HepG2 (cell line): ENCODE results near the gene NRSN2. TPM values are rescaled to one million over a fixed set of nuclear protein-coding genes. Genes with fewer than 3 reads are reported as not detected.
"Not testable (repeated sequence)": the region's sequence is repeated elsewhere in the genome, so short reads cannot be mapped to it uniquely, and the experiment has no call there.

ENCODE experiments used
- ATAC-seq: fragments of 200-7000 bp; cut with Tn5 transposase; 3 replicates; pipeline ENCODE4 v1.9.1; 2020; ENCODE audit warnings: mild to moderate bottlenecking, moderate library complexity
- BruUV-seq: library from RNA; stranded (reverse); fragments of 400-500 nt; replicated peaks from 2 replicates; lab custom pipeline; 2021; lab: Mats Ljungman, UMichigan
- CTCF ChIA-PET: fragments of 300-600 bp; formaldehyde crosslinking; extraction: SDS; loops from one replicate; lab custom pipeline; 2021; ENCODE audit warnings: low total read pairs, inconsistent platforms, low intra/inter-chr PET ratio; lab: Yijun Ruan, JAX
- POLR2A ChIA-PET: fragments of 350-600 bp; sonication (Branson Sonifier 250); formaldehyde crosslinking; loops from one replicate; lab custom pipeline; 2020; ENCODE audit warnings: antibody characterized with exemption, inconsistent platforms; lab: Yijun Ruan, JAX
- DNase-seq: peaks from one replicate; pipeline ENCODE4 v3.0.0-alpha.2; 2015; ENCODE audit warnings: low spot score
- FAIRE-seq: peaks from 3 replicates; lab custom pipeline; 2011; peaks lifted over from hg19 to GRCh38; lab: Jason Lieb, UNC
- H2AFZ ChIP-seq: one replicate; pipeline ENCODE4 v1.6.1; 2011; ENCODE audit warnings: low read length, inconsistent platforms
- H3K27ac ChIP-seq: fragments of 300-600 bp; 3 replicates; pipeline ENCODE4 v1.8.0; 2011; ENCODE audit warnings: mixed run types, mild to moderate bottlenecking, mixed read lengths, low read length, inconsistent platforms; ENCODE audit not compliant: insufficient read depth; ENCODE audit errors: extremely low read length
- H3K27me3 ChIP-seq, 2 experiments: fragments of 200-600 bp in 1 of 2; 2 replicates in 1 of 2; 3 replicates in 1 of 2; pipeline versions ENCODE4 v1.6.0 to v1.8.0; 2011; ENCODE audit warnings: low read length in 2 of 2, mild to moderate bottlenecking in 2 of 2, moderate library complexity in 2 of 2, inconsistent platforms in 1 of 2; ENCODE audit not compliant: insufficient read depth in 2 of 2, control insufficient read depth in 1 of 2
- H3K36me3 ChIP-seq, 2 experiments: fragments of 200-600 bp in 1 of 2; replicated peaks in 1 of 2; 2 replicates in 1 of 2; 3 replicates in 1 of 2; pipeline versions ENCODE4 v1.5.1 to v1.8.0; 2011; ENCODE audit warnings: low read length in 2 of 2, inconsistent platforms in 1 of 2; ENCODE audit not compliant: insufficient read depth in 2 of 2, control insufficient read depth in 1 of 2
- H3K4me1 ChIP-seq: 2 replicates; pipeline ENCODE4 v1.5.1; 2012; ENCODE audit warnings: low read length, inconsistent platforms; ENCODE audit not compliant: insufficient read depth
- H3K4me2 ChIP-seq: 2 replicates; pipeline ENCODE4 v1.6.0; 2011; ENCODE audit warnings: low read depth, low read length, inconsistent platforms
- H3K4me3 ChIP-seq, 3 experiments: fragments of 200-600 bp in 1 of 3; sonication (generic), shearing (Covaris generic) in 1 of 3; replicated peaks in 1 of 3; 2 replicates each; pipeline ENCODE4 v1.5.1; 2011 to 2016; ENCODE audit warnings: low read length in 3 of 3, inconsistent platforms in 2 of 3, low read depth in 2 of 3, mild to moderate bottlenecking in 2 of 3, control low read depth in 1 of 3, mixed read lengths in 1 of 3; ENCODE audit not compliant: insufficient read depth in 1 of 3
- H3K79me2 ChIP-seq: one replicate; pipeline ENCODE4 v1.6.1; 2011; ENCODE audit warnings: low read length, inconsistent platforms; ENCODE audit not compliant: insufficient read depth
- H3K9ac ChIP-seq: 2 replicates; pipeline ENCODE4 v1.6.0; 2011; ENCODE audit warnings: mild to moderate bottlenecking, low read depth, low read length, inconsistent platforms; ENCODE audit not compliant: insufficient read depth
- H3K9me3 ChIP-seq: 2 replicates; pipeline ENCODE4 v1.5.1; 2012; ENCODE audit warnings: mild to moderate bottlenecking, low read length
- H4K20me1 ChIP-seq: 2 replicates; pipeline ENCODE4 v1.6.0; 2011; ENCODE audit warnings: inconsistent platforms, mild to moderate bottlenecking, low read length, moderate library complexity; ENCODE audit not compliant: insufficient read depth
- ARHGAP35 ChIP-seq: sonication (generic); formaldehyde crosslinking; IDR thresholded peaks from 2 replicates; pipeline ENCODE4 v1.9.0; 2022; ENCODE audit warnings: mild to moderate bottlenecking, inconsistent platforms, moderate library complexity, missing genetic modification reagents, borderline replicate concordance
- ESRRA ChIP-seq: sonication (generic); formaldehyde crosslinking; IDR thresholded peaks from 2 replicates; pipeline ENCODE4 v1.5.1; 2020; ENCODE audit warnings: mild to moderate bottlenecking, low read depth, missing genetic modification reagents
- KDM5B ChIP-seq: sonication (generic); formaldehyde crosslinking; IDR thresholded peaks from 2 replicates; pipeline ENCODE4 v1.4.0; 2020; ENCODE audit warnings: missing genetic modification reagents, mild to moderate bottlenecking, borderline replicate concordance
- NR2C2 ChIP-seq: sonication (generic); formaldehyde crosslinking; IDR thresholded peaks from 2 replicates; pipeline ENCODE4 v1.4.0; 2020; ENCODE audit warnings: missing genetic modification reagents, mild to moderate bottlenecking, moderate library complexity, borderline replicate concordance
- POLR2A ChIP-seq, 2 experiments: IDR thresholded peaks; 2 replicates each; pipeline ENCODE4 v1.6.1; 2011; ENCODE audit warnings: low read depth in 2 of 2, low read length in 2 of 2, mild to moderate bottlenecking in 1 of 2, moderate library complexity in 1 of 2; ENCODE audit not compliant: insufficient read depth in 1 of 2
- POLR2AphosphoS5 ChIP-seq: IDR thresholded peaks from 2 replicates; pipeline ENCODE4 v1.6.1; 2012; ENCODE audit warnings: low read depth, low read length
- RFXAP ChIP-seq: sonication (generic); formaldehyde crosslinking; IDR thresholded peaks from 2 replicates; pipeline ENCODE4 v1.4.0; 2020; ENCODE audit warnings: missing genetic modification reagents, borderline replicate concordance
- SALL1 ChIP-seq: sonication (generic); formaldehyde crosslinking; IDR thresholded peaks from 2 replicates; pipeline ENCODE4 v1.8.0; 2022; ENCODE audit warnings: mild to moderate bottlenecking, missing genetic modification reagents
- SSRP1 ChIP-seq: IDR thresholded peaks from 2 replicates; pipeline ENCODE4 v1.6.1; 2016; ENCODE audit warnings: control low read depth
- ZMYM3 ChIP-seq: sonication (generic); formaldehyde crosslinking; IDR thresholded peaks from 2 replicates; pipeline ENCODE4 v1.5.1; 2020; ENCODE audit warnings: mild to moderate bottlenecking, missing genetic modification reagents
- ZNF121 ChIP-seq: sonication (generic); formaldehyde crosslinking; IDR thresholded peaks from 2 replicates; pipeline ENCODE4 v1.5.0; 2020; ENCODE audit warnings: mild to moderate bottlenecking, missing genetic modification reagents
- ZNF281 ChIP-seq: sonication (generic); formaldehyde crosslinking; IDR thresholded peaks from 2 replicates; pipeline ENCODE4 v1.4.0; 2020; ENCODE audit warnings: missing genetic modification reagents, borderline replicate concordance
- ZNF34 ChIP-seq: sonication (generic); formaldehyde crosslinking; IDR thresholded peaks from 2 replicates; pipeline ENCODE4 v1.4.0; 2020; ENCODE audit warnings: mild to moderate bottlenecking, missing genetic modification reagents, borderline replicate concordance
- ZNF430 ChIP-seq: sonication (generic); formaldehyde crosslinking; IDR thresholded peaks from 2 replicates; pipeline ENCODE4 v1.9.0; 2021; ENCODE audit warnings: mild to moderate bottlenecking, missing genetic modification reagents
- ZNF446 ChIP-seq: sonication (generic); formaldehyde crosslinking; IDR thresholded peaks from 2 replicates; pipeline ENCODE4 v1.5.0; 2020; ENCODE audit warnings: mild to moderate bottlenecking, missing genetic modification reagents
- ZNF770 ChIP-seq: sonication (generic); formaldehyde crosslinking; IDR thresholded peaks from 2 replicates; pipeline ENCODE4 v1.5.0; 2020; ENCODE audit warnings: mild to moderate bottlenecking, missing genetic modification reagents
- ZNF781 ChIP-seq: sonication (generic); formaldehyde crosslinking; IDR thresholded peaks from 2 replicates; pipeline ENCODE4 v1.5.1; 2020; ENCODE audit warnings: borderline replicate concordance, mild to moderate bottlenecking, missing genetic modification reagents; ENCODE audit errors: not compliant biosample characterization
- WGBS: methylation state at CpG from one replicate; pipeline ENCODE4 v1.1.6; 2017; ENCODE audit warnings: low lambda C conversion rate; 5-methylcytosine and 5-hydroxymethylcytosine counted together
- in situ Hi-C: cut with HindIII; loops from 2 replicates; pipeline ENCODE4 v1.10.0; 2017; ENCODE audit warnings: low pct_unique_long_range_greater_than_20kb; ENCODE audit not compliant: extremely low pct_ligation_motif_present
- intact Hi-C: fragments of 100-400 bp; cut with micrococcal nuclease; formaldehyde crosslinking; loops from one replicate; pipeline ENCODE4 v1.10.0; 2022; ENCODE audit not compliant: unreplicated experiment
- polyA plus RNA-seq, 8 experiments: library from polyadenylated mRNA; depleted of rRNA in 3 of 8; stranded (reverse) in 7 of 8; unstranded in 1 of 8; fragments of >200 nt; fragmentation: Illumina TruSeq in 4 of 8; extraction: Trizol in 4 of 8; gene quantifications; 2 replicates each; pipeline versions ENCODE4 v1.2.1 to v1.2.3, GENCODE V29; 2011 to 2016; ENCODE audit warnings: low read depth in 4 of 8, missing spikeins in 1 of 8, mixed read lengths in 1 of 8; ENCODE audit not compliant: insufficient read depth in 1 of 8
- total RNA-seq, 5 experiments: library from RNA; depleted of rRNA; stranded (reverse); fragments of >200 nt; fragmentation: Illumina TruSeq; extraction: Trizol; gene quantifications; 2 replicates each; pipeline ENCODE4 v1.2.3, GENCODE V29; 2016; ENCODE audit warnings: low read depth in 1 of 5

Gene NRSN2
- total and polyA plus RNA-seq, 2 of the 13 experiments (the other 11 are each of a cell fraction or from before 2014, with no cell fraction given) = 32.3 to 49.4 TPM

GRCh38 chr20:391041-391711 is 44.3 kb downstream of the NRSN2 start (continued):
- TF ChIP-seq RFXAP (CRISPR knock-in tag) (no peak), ZNF446 (CRISPR knock-in tag) (no peak), ARHGAP35 (CRISPR knock-in tag) (no peak)

GRCh38 chr20:393296-393695 is 46.4 kb downstream of the NRSN2 start:
- H3K4me2 ChIP-seq, H3K9ac ChIP-seq, ATAC-seq, intact Hi-C loops, CTCF ChIA-PET, FAIRE-seq, H4K20me1 ChIP-seq, H3K27ac ChIP-seq, H3K9me3 ChIP-seq, DNase-seq, H3K27me3 ChIP-seq, H3K4me3 ChIP-seq, in situ Hi-C loops, H2AFZ ChIP-seq, BruUV-seq: not testable (repeated sequence)
- Histone ChIP-seq H3K79me2 (peaks cover 22% of the 10 kb centered on the region), H3K4me1 (peaks cover 76% of the 10 kb centered on the region), H3K36me3 (peaks cover 62 to 92% of the 10 kb centered on the region in 2 experiments)
- POLR2A ChIA-PET = interaction anchor here (1.2 to 29.0 kb wide), 4 partner anchors 5 to 38 kb away, joined by 3 to 1587 read pairs (median 909); partner anchors contain the start of genes RBCK1 and TRIB3
- TF ChIP-seq ZNF281 (CRISPR knock-in tag) (peak; percentile 15; the same call in 1 of the 2 replicates), ZMYM3 (CRISPR knock-in tag) (peak; percentile 72), ZNF121 (peak; percentile 99), ESRRA (CRISPR knock-in tag) (0 out of 2 replicates have a peak, but pooled peaks have one; percentile 21), ZNF781 (CRISPR knock-in tag) (peak; percentile 29), KDM5B (CRISPR knock-in tag) (0 out of 2 replicates have a peak, but pooled peaks have one; percentile 28), ZNF770 (CRISPR knock-in tag) (peak; percentile 85), POLR2A (IDR thresholded peaks at IDR 0.05; ENCODE audit: insufficient read depth in 1 of 2, low read depth in 2 of 2, low read length in 2 of 2) (peak in 1 of 2 experiments; percentile 27; a peak in 1 of 4 replicates), SALL1 (CRISPR knock-in tag) (peak; percentile 33; the same call in 1 of the 2 replicates), ZNF34 (CRISPR knock-in tag) (0 out of 2 replicates have a peak, but pooled peaks have one; percentile 27), SSRP1 (peak; percentile 33; the same call in 1 of the 2 replicates), NR2C2 (CRISPR knock-in tag) (0 out of 2 replicates have a peak, but pooled peaks have one; percentile 31), POLR2AphosphoS5 (0 out of 2 replicates have a peak, but pooled peaks have one; percentile 23), ZNF430 (CRISPR knock-in tag) (0 out of 2 replicates have a peak, but pooled peaks have one; percentile 29)
- WGBS = 100% methylated on average over 2 of the region's 2 CpGs
